HepG2 (cell line): Measurements from ENCODE around the gene FRMD3. TPM values are rescaled to one million over a fixed set of nuclear protein-coding genes. Genes with fewer than 3 reads are reported as not detected.

ENCODE experiments used
- ATAC-seq: fragments of 200-7000 bp; cut with Tn5 transposase; 3 replicates; pipeline ENCODE4 v1.9.1; 2020; ENCODE audit warnings: mild to moderate bottlenecking, moderate library complexity
- BruUV-seq: library from RNA; stranded (reverse); fragments of 400-500 nt; replicated peaks from 2 replicates; lab custom pipeline; 2021; lab: Mats Ljungman, UMichigan
- CTCF ChIA-PET: fragments of 300-600 bp; formaldehyde crosslinking; extraction: SDS; loops from one replicate; lab custom pipeline; 2021; ENCODE audit warnings: low total read pairs, inconsistent platforms, low intra/inter-chr PET ratio; lab: Yijun Ruan, JAX
- POLR2A ChIA-PET: fragments of 350-600 bp; sonication (Branson Sonifier 250); formaldehyde crosslinking; loops from one replicate; lab custom pipeline; 2020; ENCODE audit warnings: antibody characterized with exemption, inconsistent platforms; lab: Yijun Ruan, JAX
- DNase-seq: peaks from one replicate; pipeline ENCODE4 v3.0.0-alpha.2; 2015; ENCODE audit warnings: low spot score
- FAIRE-seq: peaks from 3 replicates; lab custom pipeline; 2011; peaks lifted over from hg19 to GRCh38; lab: Jason Lieb, UNC
- H2AFZ ChIP-seq: one replicate; pipeline ENCODE4 v1.6.1; 2011; ENCODE audit warnings: low read length, inconsistent platforms
- H3K27ac ChIP-seq: fragments of 300-600 bp; 3 replicates; pipeline ENCODE4 v1.8.0; 2011; ENCODE audit warnings: mixed run types, mild to moderate bottlenecking, mixed read lengths, low read length, inconsistent platforms; ENCODE audit not compliant: insufficient read depth; ENCODE audit errors: extremely low read length
- H3K27me3 ChIP-seq, 2 experiments: fragments of 200-600 bp in 1 of 2; 2 replicates in 1 of 2; 3 replicates in 1 of 2; pipeline versions ENCODE4 v1.6.0 to v1.8.0; 2011; ENCODE audit warnings: low read length in 2 of 2, mild to moderate bottlenecking in 2 of 2, moderate library complexity in 2 of 2, inconsistent platforms in 1 of 2; ENCODE audit not compliant: insufficient read depth in 2 of 2, control insufficient read depth in 1 of 2
- H3K36me3 ChIP-seq, 2 experiments: fragments of 200-600 bp in 1 of 2; replicated peaks in 1 of 2; 2 replicates in 1 of 2; 3 replicates in 1 of 2; pipeline versions ENCODE4 v1.5.1 to v1.8.0; 2011; ENCODE audit warnings: low read length in 2 of 2, inconsistent platforms in 1 of 2; ENCODE audit not compliant: insufficient read depth in 2 of 2, control insufficient read depth in 1 of 2
- H3K4me1 ChIP-seq: 2 replicates; pipeline ENCODE4 v1.5.1; 2012; ENCODE audit warnings: low read length, inconsistent platforms; ENCODE audit not compliant: insufficient read depth
- H3K4me2 ChIP-seq: 2 replicates; pipeline ENCODE4 v1.6.0; 2011; ENCODE audit warnings: low read depth, low read length, inconsistent platforms
- H3K4me3 ChIP-seq, 3 experiments: fragments of 200-600 bp in 1 of 3; sonication (generic), shearing (Covaris generic) in 1 of 3; replicated peaks in 1 of 3; 2 replicates each; pipeline ENCODE4 v1.5.1; 2011 to 2016; ENCODE audit warnings: low read length in 3 of 3, inconsistent platforms in 2 of 3, low read depth in 2 of 3, mild to moderate bottlenecking in 2 of 3, control low read depth in 1 of 3, mixed read lengths in 1 of 3; ENCODE audit not compliant: insufficient read depth in 1 of 3
- H3K79me2 ChIP-seq: one replicate; pipeline ENCODE4 v1.6.1; 2011; ENCODE audit warnings: low read length, inconsistent platforms; ENCODE audit not compliant: insufficient read depth
- H3K9ac ChIP-seq: 2 replicates; pipeline ENCODE4 v1.6.0; 2011; ENCODE audit warnings: mild to moderate bottlenecking, low read depth, low read length, inconsistent platforms; ENCODE audit not compliant: insufficient read depth
- H3K9me3 ChIP-seq: 2 replicates; pipeline ENCODE4 v1.5.1; 2012; ENCODE audit warnings: mild to moderate bottlenecking, low read length
- H4K20me1 ChIP-seq: 2 replicates; pipeline ENCODE4 v1.6.0; 2011; ENCODE audit warnings: inconsistent platforms, mild to moderate bottlenecking, low read length, moderate library complexity; ENCODE audit not compliant: insufficient read depth
- ARNTL ChIP-seq: sonication (generic); formaldehyde crosslinking; IDR thresholded peaks from 2 replicates; pipeline ENCODE4 v1.4.0; 2020; ENCODE audit warnings: mild to moderate bottlenecking, missing genetic modification reagents
- CEBPG ChIP-seq: IDR thresholded peaks from 2 replicates; pipeline ENCODE4 v1.6.1; 2016
- HNRNPK ChIP-seq: fragments of 200-400 bp; formaldehyde crosslinking; IDR thresholded peaks from 2 replicates; pipeline ENCODE4 v1.6.1; 2018; ENCODE audit warnings: low read length, low read depth, moderate library complexity, mild to moderate bottlenecking; ENCODE audit not compliant: poor library complexity, severe bottlenecking
- ZNF337 ChIP-seq: sonication (generic); formaldehyde crosslinking; IDR thresholded peaks from 2 replicates; pipeline ENCODE4 v1.5.1; 2020; ENCODE audit warnings: missing genetic modification reagents, low read depth, mild to moderate bottlenecking, borderline replicate concordance
- WGBS: methylation state at CpG from one replicate; pipeline ENCODE4 v1.1.6; 2017; ENCODE audit warnings: low lambda C conversion rate; 5-methylcytosine and 5-hydroxymethylcytosine counted together
- in situ Hi-C: cut with HindIII; loops from 2 replicates; pipeline ENCODE4 v1.10.0; 2017; ENCODE audit warnings: low pct_unique_long_range_greater_than_20kb; ENCODE audit not compliant: extremely low pct_ligation_motif_present
- intact Hi-C: fragments of 100-400 bp; cut with micrococcal nuclease; formaldehyde crosslinking; loops from one replicate; pipeline ENCODE4 v1.10.0; 2022; ENCODE audit not compliant: unreplicated experiment
- polyA plus RNA-seq, 8 experiments: library from polyadenylated mRNA; depleted of rRNA in 3 of 8; stranded (reverse) in 7 of 8; unstranded in 1 of 8; fragments of >200 nt; fragmentation: Illumina TruSeq in 4 of 8; extraction: Trizol in 4 of 8; gene quantifications; 2 replicates each; pipeline versions ENCODE4 v1.2.1 to v1.2.3, GENCODE V29; 2011 to 2016; ENCODE audit warnings: low read depth in 4 of 8, missing spikeins in 1 of 8, mixed read lengths in 1 of 8; ENCODE audit not compliant: insufficient read depth in 1 of 8
- total RNA-seq, 5 experiments: library from RNA; depleted of rRNA; stranded (reverse); fragments of >200 nt; fragmentation: Illumina TruSeq; extraction: Trizol; gene quantifications; 2 replicates each; pipeline ENCODE4 v1.2.3, GENCODE V29; 2016; ENCODE audit warnings: low read depth in 1 of 5

Gene FRMD3
- total and polyA plus RNA-seq, 2 of the 13 experiments (the other 11 are each of a cell fraction or from before 2014, with no cell fraction given) = 3.2 to 7.7 TPM

GRCh38 chr9:83483223-83483622, 55.0 kb downstream of the FRMD3 start (continued):
- TF ChIP-seq ARNTL = no peak
- TF ChIP-seq, all 625 proteins: peak for 0

- Histone ChIP-seq H3K36me3 (no peaks in the 10 kb centered on the region), H3K4me1 (peaks cover 8% of the 10 kb centered on the region), H2AFZ (no peak overlapping the region), H3K9me3 (peaks cover 4% of the 10 kb centered on the region; the same call in 1 of the 2 replicates), H4K20me1 (no peaks in the 10 kb centered on the region), H3K27me3 (no peaks in the 10 kb centered on the region), H3K79me2 (peaks cover 3% of the 10 kb centered on the region), H3K9ac (no peak overlapping the region), H3K4me3 (no peak overlapping the region), H3K4me2 (no peak overlapping the region), H3K27ac (no peak overlapping the region)
- in situ Hi-C loops = no loop called here
- BruUV-seq = no TSS peak
- no peak for FAIRE-seq
- no peak for DNase-seq
- POLR2A ChIA-PET = no interaction called here
- peak; percentile 32 for TF ChIP-seq HNRNPK
- TF ChIP-seq ZNF337 (CRISPR knock-in tag) = no peak
- ATAC-seq = no peak
- intact Hi-C loops = no loop called here
- CTCF ChIA-PET = no interaction called here
- 91% methylated on average over 2 of the region's 2 CpGs for WGBS
Measured at GRCh38 chr9:83479765-83480164, 58.4 kb downstream of the FRMD3 start.

DNA sequence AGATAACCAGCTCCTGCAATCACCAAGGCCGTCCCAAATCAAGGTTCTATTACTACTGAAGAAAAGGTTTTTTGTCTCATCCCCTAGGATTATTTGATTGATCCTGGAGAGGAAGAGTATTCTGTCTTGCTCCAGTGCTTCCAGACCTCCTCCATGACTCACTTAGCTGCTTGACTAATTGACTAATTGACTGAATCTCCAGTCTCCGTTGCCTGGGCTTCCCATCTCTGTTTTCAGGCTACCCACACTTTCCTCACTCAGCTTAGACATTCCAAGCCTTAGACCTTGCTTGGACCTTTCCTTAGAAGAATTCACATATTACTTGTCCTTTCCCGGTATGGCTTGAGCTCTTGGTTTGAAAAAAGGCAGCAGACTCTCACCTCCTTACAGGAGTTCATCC, 60.6 kb downstream of the FRMD3 start:
- no peak overlapping the region for H3K4me3 ChIP-seq
- BruUV-seq = no TSS peak
- FAIRE-seq (no peak), ATAC-seq (no peak), DNase-seq (no peak)
- no peak overlapping the region for H3K9ac ChIP-seq
- H3K4me2 ChIP-seq = no peak overlapping the region
- H3K27me3 ChIP-seq = no peaks in the 10 kb centered on the region
- in situ Hi-C loops = no loop called here
- ChIA-PET POLR2A (no interaction called here), CTCF (no interaction called here)
- H3K79me2 ChIP-seq = peaks cover 8% of the 10 kb centered on the region
- no peaks in the 10 kb centered on the region for H3K36me3 ChIP-seq
- H3K27ac ChIP-seq = no peak overlapping the region
- no peak for TF ChIP-seq CEBPG (CRISPR knock-in tag)
- H2AFZ ChIP-seq = no peak overlapping the region
- intact Hi-C loops = no loop called here
- H4K20me1 ChIP-seq = no peaks in the 10 kb centered on the region
- H3K4me1 ChIP-seq = peaks cover 30% of the 10 kb centered on the region
- H3K9me3 ChIP-seq = peaks cover 4% of the 10 kb centered on the region; the same call in 1 of the 2 replicates
- WGBS = 97% methylated on average over 3 of the region's 3 CpGs
